Loucy (cell line): ENCODE results near the gene CNN2.

Source experiments
- H2AFZ ChIP-seq: fragments of 200-600 bp; sonication (generic); 2 replicates; pipeline ENCODE4 v1.6.0; 2016; ENCODE audit warnings: antibody characterized with exemption, mild to moderate bottlenecking, low read length, moderate library complexity
- H3F3A ChIP-seq: fragments of 200-600 bp; 2 replicates; pipeline ENCODE4 v1.6.0; 2016; ENCODE audit warnings: antibody characterized with exemption, low read depth, mild to moderate bottlenecking
- H3K27me3 ChIP-seq: fragments of 200-600 bp; sonication (generic); 2 replicates; pipeline ENCODE4 v1.6.1; 2014; ENCODE audit warnings: low read length, mild to moderate bottlenecking; ENCODE audit not compliant: insufficient read depth, poor library complexity, severe bottlenecking
- H3K36me3 ChIP-seq: fragments of 200-600 bp; sonication (generic); 2 replicates; pipeline ENCODE4 v1.6.1; 2016; ENCODE audit warnings: low read length; ENCODE audit not compliant: insufficient read depth
- H3K4me1 ChIP-seq: fragments of 200-600 bp; sonication (generic); 2 replicates; pipeline ENCODE4 v1.5.1; 2014; ENCODE audit warnings: low read length, mild to moderate bottlenecking; ENCODE audit not compliant: insufficient read depth, poor library complexity, severe bottlenecking
- H3K4me2 ChIP-seq: fragments of 200-600 bp; sonication (generic); 2 replicates; pipeline ENCODE4 v1.6.0; 2014; ENCODE audit warnings: antibody characterized with exemption, low read length, low read depth, mild to moderate bottlenecking; ENCODE audit not compliant: poor library complexity, severe bottlenecking
- H3K4me3 ChIP-seq: fragments of 200-600 bp; sonication (generic); 2 replicates; pipeline ENCODE4 v1.5.1; 2014; ENCODE audit warnings: low read length, mild to moderate bottlenecking, mixed read lengths; ENCODE audit not compliant: poor library complexity, severe bottlenecking
- H3K79me2 ChIP-seq: fragments of 200-600 bp; sonication (generic); 2 replicates; pipeline ENCODE4 v1.6.1; 2014; ENCODE audit warnings: low read length; ENCODE audit not compliant: insufficient read depth
- H3K9ac ChIP-seq: fragments of 200-600 bp; sonication (generic); 2 replicates; pipeline ENCODE4 v1.6.0; 2014; ENCODE audit warnings: mild to moderate bottlenecking, low read depth, low read length, moderate library complexity; ENCODE audit not compliant: poor library complexity, severe bottlenecking
- H3K9me2 ChIP-seq: fragments of 200-600 bp; sonication (generic); replicated peaks from 2 replicates; pipeline ENCODE4 v1.6.1; 2016; ENCODE audit warnings: low read depth, low read length, mixed read lengths
- H3K9me3 ChIP-seq: fragments of 200-600 bp; sonication (generic); 2 replicates; pipeline ENCODE4 v1.6.1; 2014; ENCODE audit warnings: mild to moderate bottlenecking, antibody characterized with exemption, low read length, low read depth; ENCODE audit not compliant: insufficient read depth
- H4K20me1 ChIP-seq: fragments of 200-600 bp; sonication (generic); 2 replicates; pipeline ENCODE4 v1.6.0; 2014; ENCODE audit warnings: antibody characterized with exemption, low read length, mild to moderate bottlenecking; ENCODE audit not compliant: insufficient read depth, poor library complexity, severe bottlenecking
- EZH2phosphoT487 ChIP-seq: fragments of 200-600 bp; IDR thresholded peaks from 2 replicates; pipeline ENCODE4 v1.6.1; 2018; ENCODE audit warnings: antibody characterized with exemption, mild to moderate bottlenecking, moderate library complexity, borderline replicate concordance
- TF ChIP-seq, protein P1 (sequence below): fragments of 200-600 bp; sonication (generic); conservative IDR thresholded peaks from 2 replicates; pipeline ENCODE4 v1.5.1; 2014; ENCODE audit warnings: mild to moderate bottlenecking, antibody characterized with exemption, low read length

The CNN2 gene

DNA sequence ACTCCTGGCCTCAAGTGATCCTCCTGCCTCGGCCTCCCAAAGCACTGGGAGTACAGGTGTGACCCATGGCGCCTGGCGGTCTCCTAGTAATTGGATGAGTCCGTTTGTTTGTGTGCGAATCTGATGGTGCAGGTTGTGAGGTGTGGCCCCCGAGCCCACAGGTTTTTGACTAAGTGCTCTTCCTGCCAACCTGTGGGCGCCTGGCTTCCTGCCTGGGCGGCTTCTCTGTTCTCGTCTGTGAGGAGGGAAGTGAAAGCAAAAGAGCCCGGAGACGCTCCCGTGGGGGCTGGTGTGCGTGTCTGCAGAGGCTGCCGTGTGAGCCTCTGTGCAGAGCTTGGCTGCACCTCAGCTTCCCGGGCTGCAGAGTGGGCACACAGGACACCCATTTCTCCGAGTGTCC, 50.5 kb downstream of the CNN2 start:
- Histone ChIP-seq H3K9me3 (no peaks in the 10 kb centered on the region), H3K79me2 (peaks cover 16% of the 10 kb centered on the region), H3F3A (peaks cover 4% of the 10 kb centered on the region; the same call in 1 of the 2 replicates), H3K9ac (peak overlapping the region; percentile 70), H3K4me2 (peak overlapping the region; percentile 79), H3K36me3 (peaks cover 16% of the 10 kb centered on the region; the same call in 1 of the 2 replicates), H2AFZ (no peak overlapping the region), H4K20me1 (peaks cover 5% of the 10 kb centered on the region), H3K4me3 (peak overlapping the region; percentile 74), H3K27me3 (no peaks in the 10 kb centered on the region), H3K9me2 (no peaks in the 10 kb centered on the region), H3K4me1 (peaks cover 37% of the 10 kb centered on the region)
- TF ChIP-seq EZH2phosphoT487 = no peak
- TF ChIP-seq, protein P1, sequence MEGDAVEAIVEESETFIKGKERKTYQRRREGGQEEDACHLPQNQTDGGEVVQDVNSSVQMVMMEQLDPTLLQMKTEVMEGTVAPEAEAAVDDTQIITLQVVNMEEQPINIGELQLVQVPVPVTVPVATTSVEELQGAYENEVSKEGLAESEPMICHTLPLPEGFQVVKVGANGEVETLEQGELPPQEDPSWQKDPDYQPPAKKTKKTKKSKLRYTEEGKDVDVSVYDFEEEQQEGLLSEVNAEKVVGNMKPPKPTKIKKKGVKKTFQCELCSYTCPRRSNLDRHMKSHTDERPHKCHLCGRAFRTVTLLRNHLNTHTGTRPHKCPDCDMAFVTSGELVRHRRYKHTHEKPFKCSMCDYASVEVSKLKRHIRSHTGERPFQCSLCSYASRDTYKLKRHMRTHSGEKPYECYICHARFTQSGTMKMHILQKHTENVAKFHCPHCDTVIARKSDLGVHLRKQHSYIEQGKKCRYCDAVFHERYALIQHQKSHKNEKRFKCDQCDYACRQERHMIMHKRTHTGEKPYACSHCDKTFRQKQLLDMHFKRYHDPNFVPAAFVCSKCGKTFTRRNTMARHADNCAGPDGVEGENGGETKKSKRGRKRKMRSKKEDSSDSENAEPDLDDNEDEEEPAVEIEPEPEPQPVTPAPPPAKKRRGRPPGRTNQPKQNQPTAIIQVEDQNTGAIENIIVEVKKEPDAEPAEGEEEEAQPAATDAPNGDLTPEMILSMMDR = no peak

DNA sequence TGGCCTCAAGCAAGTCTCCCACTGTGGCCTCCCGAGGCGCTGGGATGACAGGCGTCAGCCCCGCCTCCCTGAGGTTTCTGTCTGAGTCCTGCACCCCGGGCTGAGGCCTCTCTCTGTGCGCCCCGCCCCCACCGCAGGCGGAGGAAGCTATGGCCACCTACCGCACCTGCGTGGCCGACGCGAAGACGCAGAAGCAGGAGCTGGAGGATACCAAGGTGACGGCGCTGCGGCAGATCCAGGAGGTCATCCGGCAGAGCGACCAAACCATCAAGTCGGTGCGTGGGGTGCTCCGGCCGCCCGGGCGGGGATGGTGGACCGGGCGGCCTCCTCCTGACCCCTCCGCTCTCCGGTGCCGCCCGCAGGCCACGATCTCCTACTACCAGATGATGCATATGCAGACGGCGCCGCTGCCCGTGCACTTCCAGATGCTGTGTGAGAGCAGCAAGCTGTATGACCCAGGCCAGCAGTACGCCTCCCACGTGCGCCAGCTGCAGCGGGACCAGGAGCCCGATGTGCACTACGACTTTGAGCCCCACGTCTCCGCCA, 53.2 kb downstream of the CNN2 start:
- H4K20me1 ChIP-seq = peaks cover 6% of the 10 kb centered on the region
- peaks cover 27% of the 10 kb centered on the region; the same call in 1 of the 2 replicates for H3K36me3 ChIP-seq
- H3F3A ChIP-seq = peaks cover 4% of the 10 kb centered on the region; the same call in 1 of the 2 replicates
- H3K4me2 ChIP-seq = no peak overlapping the region
- no peak overlapping the region for H3K4me3 ChIP-seq
- peaks cover 29% of the 10 kb centered on the region for H3K4me1 ChIP-seq
- no peak overlapping the region for H3K9ac ChIP-seq
- H3K27me3 ChIP-seq = no peaks in the 10 kb centered on the region
- H2AFZ ChIP-seq = no peak overlapping the region
- no peak for TF ChIP-seq EZH2phosphoT487
- no peaks in the 10 kb centered on the region for H3K9me2 ChIP-seq
- peaks cover 6% of the 10 kb centered on the region for H3K79me2 ChIP-seq
- no peaks in the 10 kb centered on the region for H3K9me3 ChIP-seq

DNA sequence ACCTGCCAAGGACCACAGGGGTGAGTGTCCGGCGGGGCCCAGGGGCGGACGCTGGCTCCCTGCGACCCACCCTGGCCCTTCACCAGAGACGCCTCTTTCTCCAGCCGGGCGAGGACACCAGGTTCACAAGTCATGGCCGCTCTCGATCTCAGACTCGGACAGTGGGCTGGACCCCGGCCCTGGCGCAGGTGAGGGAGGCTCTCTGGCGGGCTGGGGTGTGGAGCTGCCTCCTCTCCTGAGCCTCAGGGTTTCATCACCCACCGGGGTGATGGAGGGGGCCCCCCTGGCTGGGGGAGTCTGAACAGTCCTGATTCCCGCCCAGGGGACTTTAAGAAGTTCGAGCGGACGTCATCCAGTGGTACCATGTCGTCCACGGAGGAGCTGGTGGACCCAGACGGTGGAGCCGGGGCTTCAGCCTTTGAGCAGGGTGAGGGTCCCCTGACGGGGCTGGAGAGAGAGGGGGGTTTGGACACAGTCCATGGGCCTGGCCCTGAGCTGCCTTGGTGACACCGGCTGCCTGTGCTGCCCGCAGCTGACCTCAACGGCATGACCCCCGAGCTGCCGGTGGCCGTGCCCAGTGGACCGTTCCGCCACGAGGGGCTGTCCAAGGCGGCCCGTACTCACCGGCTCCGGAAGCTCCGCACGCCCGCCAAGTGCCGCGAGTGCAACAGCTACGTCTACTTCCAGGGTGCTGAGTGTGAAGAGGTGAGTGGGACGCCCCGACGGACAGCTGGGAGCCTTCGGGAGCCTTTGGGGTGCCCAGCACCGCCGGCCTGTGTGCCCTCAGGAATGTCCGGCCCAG, 54.2 kb downstream of the CNN2 start:
- Histone ChIP-seq H2AFZ (no peak overlapping the region), H3F3A (peaks cover 3% of the 10 kb centered on the region; the same call in 1 of the 2 replicates), H3K27me3 (no peaks in the 10 kb centered on the region), H4K20me1 (peaks cover 6% of the 10 kb centered on the region), H3K9ac (no peak overlapping the region), H3K4me2 (no peak overlapping the region), H3K4me3 (no peak overlapping the region), H3K4me1 (peaks cover 22% of the 10 kb centered on the region), H3K9me2 (no peaks in the 10 kb centered on the region), H3K36me3 (peaks cover 30% of the 10 kb centered on the region; the same call in 1 of the 2 replicates), H3K9me3 (no peaks in the 10 kb centered on the region), H3K79me2 (peaks cover 6% of the 10 kb centered on the region)
- TF ChIP-seq EZH2phosphoT487 = no peak
- TF ChIP-seq, protein P1 = no peak
